ENCODE results near the gene POM121.

GRCh38 chr7:72924386-72924732 is 536 bp upstream of the POM121 start:
- TF ChIP-seq CTCF (IDR thresholded peaks at IDR 0.05) (no peak), SP1 (CRISPR knock-in tag; conservative IDR thresholded peaks at IDR 0.05) (no peak), MAX (CRISPR knock-in tag; IDR thresholded peaks at IDR 0.05) (no peak), NR3C1 (CRISPR knock-in tag; conservative IDR thresholded peaks at IDR 0.05; ENCODE audit: low read depth) (no peak), NFE2L1 (CRISPR knock-in tag; IDR thresholded peaks at IDR 0.05) (no peak)
- TF ChIP-seq, protein P1, sequence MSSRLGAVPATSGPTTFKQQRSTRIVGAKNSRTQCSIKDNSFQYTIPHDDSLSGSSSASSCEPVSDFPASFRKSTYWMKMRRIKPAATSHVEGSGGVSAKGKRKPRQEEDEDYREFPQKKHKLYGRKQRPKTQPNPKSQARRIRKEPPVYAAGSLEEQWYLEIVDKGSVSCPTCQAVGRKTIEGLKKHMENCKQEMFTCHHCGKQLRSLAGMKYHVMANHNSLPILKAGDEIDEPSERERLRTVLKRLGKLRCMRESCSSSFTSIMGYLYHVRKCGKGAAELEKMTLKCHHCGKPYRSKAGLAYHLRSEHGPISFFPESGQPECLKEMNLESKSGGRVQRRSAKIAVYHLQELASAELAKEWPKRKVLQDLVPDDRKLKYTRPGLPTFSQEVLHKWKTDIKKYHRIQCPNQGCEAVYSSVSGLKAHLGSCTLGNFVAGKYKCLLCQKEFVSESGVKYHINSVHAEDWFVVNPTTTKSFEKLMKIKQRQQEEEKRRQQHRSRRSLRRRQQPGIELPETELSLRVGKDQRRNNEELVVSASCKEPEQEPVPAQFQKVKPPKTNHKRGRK (CRISPR knock-in tag; IDR thresholded peaks at IDR 0.05; ENCODE audit: borderline replicate concordance) = no peak
